GM23248 (cell line): ENCODE measurements around the gene IQGAP3. TPM values are rescaled to one million over a fixed set of nuclear protein-coding genes. Genes with fewer than 3 reads are reported as not detected.

ENCODE experiments used
- DNase-seq: peaks from one replicate; pipeline ENCODE4 v3.0.0-alpha.2; 2015
- H2AFZ ChIP-seq: fragments of 200-600 bp; sonication (generic); 2 replicates; pipeline ENCODE4 v1.6.1; 2016; ENCODE audit warnings: antibody characterized with exemption
- H3F3A ChIP-seq: fragments of 200-600 bp; sonication (generic); 2 replicates; pipeline ENCODE4 v1.6.1; 2016; ENCODE audit warnings: mild to moderate bottlenecking, antibody characterized with exemption, mixed run types; ENCODE audit not compliant: insufficient read depth
- H3K27ac ChIP-seq: fragments of 200-600 bp; sonication (generic); 2 replicates; pipeline ENCODE4 v1.5.1; 2016; ENCODE audit warnings: mild to moderate bottlenecking
- H3K27me3 ChIP-seq: fragments of 200-600 bp; sonication (generic); replicated peaks from 2 replicates; pipeline ENCODE4 v1.6.1; 2016; ENCODE audit warnings: mild to moderate bottlenecking; ENCODE audit not compliant: insufficient read depth
- H3K36me3 ChIP-seq: fragments of 200-600 bp; sonication (generic); 2 replicates; pipeline ENCODE4 v1.6.1; 2016; ENCODE audit warnings: low read depth, mild to moderate bottlenecking
- H3K4me1 ChIP-seq: fragments of 200-600 bp; sonication (generic); 2 replicates; pipeline ENCODE4 v1.6.1; 2016; ENCODE audit warnings: mild to moderate bottlenecking; ENCODE audit not compliant: insufficient read depth
- H3K4me2 ChIP-seq: fragments of 200-600 bp; sonication (generic); one replicate; pipeline ENCODE4 v1.6.1; 2016; ENCODE audit warnings: mild to moderate bottlenecking; ENCODE audit not compliant: unreplicated experiment
- H3K4me3 ChIP-seq: fragments of 200-600 bp; sonication (generic); 2 replicates; pipeline ENCODE4 v1.5.1; 2016; ENCODE audit warnings: mild to moderate bottlenecking
- H3K79me2 ChIP-seq: fragments of 200-600 bp; sonication (generic); 2 replicates; pipeline ENCODE4 v1.6.1; 2016; ENCODE audit warnings: mild to moderate bottlenecking; ENCODE audit not compliant: insufficient read depth
- H3K9ac ChIP-seq: fragments of 200-600 bp; sonication (generic); 2 replicates; pipeline ENCODE4 v1.6.1; 2016; ENCODE audit warnings: mild to moderate bottlenecking
- H3K9me2 ChIP-seq: fragments of 200-600 bp; sonication (generic); 2 replicates; pipeline ENCODE4 v1.6.1; 2016; ENCODE audit warnings: mixed run types, mild to moderate bottlenecking, moderate library complexity; ENCODE audit not compliant: insufficient read depth
- H3K9me3 ChIP-seq: fragments of 200-600 bp; sonication (generic); one replicate; pipeline ENCODE4 v1.6.1; 2017; ENCODE audit warnings: low read depth
- H4K20me1 ChIP-seq: fragments of 200-600 bp; sonication (generic); 2 replicates; pipeline ENCODE4 v1.6.0; 2016; ENCODE audit not compliant: insufficient read depth
- EZH2 ChIP-seq: fragments of 200-600 bp; sonication (generic); IDR thresholded peaks from 2 replicates; pipeline ENCODE4 v1.6.1; 2018; ENCODE audit warnings: antibody characterized with exemption, mild to moderate bottlenecking; ENCODE audit not compliant: insufficient read depth, poor library complexity, severe bottlenecking
- EZH2phosphoT487 ChIP-seq: fragments of 200-600 bp; sonication (generic); IDR thresholded peaks from 2 replicates; pipeline ENCODE4 v1.6.1; 2018; ENCODE audit warnings: antibody characterized with exemption, moderate library complexity, mild to moderate bottlenecking, low read depth; ENCODE audit not compliant: insufficient read depth
- WGBS, 2 experiments: methylation state at CpG; one replicate each; pipeline ENCODE4 v1.1.6; 2015 to 2017; ENCODE audit warnings: low lambda C conversion rate in 2 of 2, low coverage in 1 of 2; ENCODE audit errors: missing lambda C conversion rate in 2 of 2; 5-methylcytosine and 5-hydroxymethylcytosine counted together
- in situ Hi-C: fragments of 300-500 bp; cut with MboI; formaldehyde crosslinking; loops from 2 replicates; pipeline ENCODE4 v1.15.0; 2020
- polyA plus RNA-seq: library from polyadenylated mRNA; unstranded; fragments of >200 nt; fragmentation: Nextera tagmentation; extraction: Ambion mirVana; gene quantifications from 2 replicates; pipeline ENCODE4 v1.2.1, GENCODE V29; 2016
- total RNA-seq: library from RNA; depleted of rRNA; stranded (reverse); fragments of >200 nt; shearing (Covaris generic); gene quantifications from 2 replicates; pipeline ENCODE4 v1.2.3, GENCODE V29; 2014

IQGAP3 gene
- total and polyA plus RNA-seq, 2 experiments from 2014 or later = 5.6 to 14.7 TPM

DNA sequence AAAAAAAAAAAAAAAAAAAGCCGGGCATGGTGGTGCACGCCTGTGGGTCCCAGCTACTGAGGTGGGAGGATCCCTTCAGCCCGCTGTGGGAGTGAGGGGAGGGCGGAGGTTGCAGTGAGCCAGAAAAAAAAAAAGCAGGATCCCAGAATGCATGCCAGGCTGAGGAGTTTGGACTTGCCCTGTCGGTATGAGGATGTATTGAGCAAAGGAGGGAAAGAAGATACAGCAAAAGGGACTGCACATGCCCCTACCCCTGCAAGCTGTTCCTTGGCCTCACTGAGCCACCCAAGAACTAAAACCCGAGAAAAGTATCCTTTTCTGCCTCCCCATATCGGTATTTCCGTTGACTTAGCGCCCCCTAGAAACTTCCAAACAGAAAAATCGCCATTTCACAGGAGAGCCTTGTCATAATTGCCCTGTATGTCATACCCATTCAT lies 30.2 kb upstream of the IQGAP3 start:
- Histone ChIP-seq H3K4me3 (no peak overlapping the region), H3K9ac (no peak overlapping the region), H2AFZ (peak overlapping the region; percentile 99), H3K4me2 (no peak overlapping the region), H3K27me3 (no peaks in the 10 kb centered on the region), H3F3A (no peaks in the 10 kb centered on the region), H3K79me2 (peaks cover 30% of the 10 kb centered on the region), H3K9me2 (no peaks in the 10 kb centered on the region), H4K20me1 (no peaks in the 10 kb centered on the region), H3K4me1 (peaks cover 17% of the 10 kb centered on the region), H3K36me3 (no peaks in the 10 kb centered on the region), H3K27ac (no peak overlapping the region), H3K9me3 (no peaks in the 10 kb centered on the region)
- WGBS, 2 experiments = 20 to 33% methylated on average over 10 of the region's 10 CpGs
- DNase-seq = peak; percentile 60
- TF ChIP-seq EZH2phosphoT487 = no peak
- TF ChIP-seq EZH2 = no peak
- in situ Hi-C loops = loop anchor here (10.0 kb wide), 1 partner anchor 218 kb away; no protein-coding TSS in a partner anchor

- H3F3A ChIP-seq = no peaks in the 10 kb centered on the region
- H3K27ac ChIP-seq = peak overlapping the region; percentile 76
- DNase-seq = no peak
- in situ Hi-C loops = loop anchor here (10.0 kb wide), 1 partner anchor 217 kb away; no protein-coding TSS in a partner anchor
- H3K36me3 ChIP-seq = no peaks in the 10 kb centered on the region
- H3K27me3 ChIP-seq = no peaks in the 10 kb centered on the region
- H3K9me3 ChIP-seq = no peaks in the 10 kb centered on the region
- H3K4me1 ChIP-seq = peaks cover 17% of the 10 kb centered on the region
- H3K9me2 ChIP-seq = no peaks in the 10 kb centered on the region
- H4K20me1 ChIP-seq = no peaks in the 10 kb centered on the region
- H3K79me2 ChIP-seq = peaks cover 30% of the 10 kb centered on the region
- no peak for TF ChIP-seq EZH2
- TF ChIP-seq EZH2phosphoT487 = no peak
- H3K4me2 ChIP-seq = peak overlapping the region; percentile 94
- peak overlapping the region; percentile 93 for H3K4me3 ChIP-seq
- peak overlapping the region; percentile 86 for H3K9ac ChIP-seq
- 64% methylated on average over 12 of the region's 12 CpGs for WGBS, 2 experiments
- peak overlapping the region; percentile 99 for H2AFZ ChIP-seq
Observed at GRCh38 chr1:156601892-156602291, 29.5 kb upstream of the IQGAP3 start.

DNA sequence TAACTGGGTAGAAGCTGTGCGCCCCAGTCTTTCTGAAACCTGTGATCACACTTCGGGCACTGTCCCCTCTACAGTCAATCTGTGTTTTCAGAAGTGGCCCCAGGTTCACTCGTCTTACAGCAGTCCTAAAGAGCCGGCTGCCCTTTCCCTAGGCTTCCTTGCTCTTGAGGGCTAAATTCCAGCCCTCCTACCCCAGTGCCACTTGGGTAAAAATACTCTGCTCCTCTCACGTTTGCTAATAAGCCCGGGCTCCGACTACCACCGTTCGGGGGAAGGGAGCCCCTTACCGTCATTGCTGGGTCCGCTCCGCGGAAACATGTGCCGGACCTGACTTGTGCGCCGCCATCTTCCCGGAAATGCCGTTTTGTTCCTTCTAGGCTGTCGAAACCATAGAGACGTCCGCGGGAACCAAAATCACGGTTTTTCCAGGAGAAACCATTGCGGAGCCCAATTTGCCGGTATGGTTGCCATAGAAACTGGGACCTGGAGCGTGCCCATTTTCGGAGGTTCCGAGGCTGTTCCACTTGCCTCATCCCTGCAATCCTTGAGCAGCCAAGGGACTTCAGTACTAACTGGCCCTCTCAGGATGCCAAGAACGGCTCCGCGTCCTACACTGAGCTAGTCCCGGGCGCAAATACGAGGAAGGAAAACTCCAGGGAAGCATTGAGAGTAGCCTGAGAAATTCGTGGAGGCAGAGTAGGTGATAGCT lies 28.9 kb upstream of the IQGAP3 start, which contains the start of gene GPATCH4:
Gene GPATCH4, minus strand, starts transcription at position 358 of the 709 bp plus-strand sequence.
- Histone ChIP-seq H2AFZ (peak within 1 kb of the TSS; percentile 99), H3K4me2 (peak within 1 kb of the TSS; percentile 94), H3K9ac (peak within 1 kb of the TSS; percentile 86), H3K36me3 (no peaks in the 10 kb centered on the region), H3K27ac (peak within 1 kb of the TSS; percentile 76), H3K9me3 (no peaks in the 10 kb centered on the region), H3K4me1 (peaks cover 17% of the 10 kb centered on the region), H3K27me3 (no peaks in the 10 kb centered on the region), H3F3A (no peaks in the 10 kb centered on the region), H3K79me2 (peaks cover 30% of the 10 kb centered on the region), H4K20me1 (no peaks in the 10 kb centered on the region), H3K4me3 (peak within 1 kb of the TSS; percentile 93), H3K9me2 (no peaks in the 10 kb centered on the region)
- no peak for TF ChIP-seq EZH2
- no peak for TF ChIP-seq EZH2phosphoT487
- in situ Hi-C loops = loop anchor here (10.0 kb wide), 1 partner anchor 216 kb away; no protein-coding TSS in a partner anchor
- DNase-seq = peak; percentile 98
- whole genome bisulfite sequencing, 2 experiments = 1% methylated on average over 35 of the region's 35 CpGs

- in situ Hi-C loops = loop anchor here (10.0 kb wide), 1 partner anchor 216 kb away; no protein-coding TSS in a partner anchor
- Histone ChIP-seq H3F3A (no peaks in the 10 kb centered on the region), H3K79me2 (peaks cover 30% of the 10 kb centered on the region), H2AFZ (peak overlapping the region; percentile 99), H3K27me3 (no peaks in the 10 kb centered on the region), H3K4me2 (peak overlapping the region; percentile 94), H3K9me2 (no peaks in the 10 kb centered on the region), H3K9me3 (no peaks in the 10 kb centered on the region), H3K27ac (peak overlapping the region; percentile 76), H3K4me1 (peaks cover 17% of the 10 kb centered on the region), H4K20me1 (no peaks in the 10 kb centered on the region), H3K36me3 (no peaks in the 10 kb centered on the region), H3K9ac (peak overlapping the region; percentile 86), H3K4me3 (peak overlapping the region; percentile 93)
- 4 to 5% methylated on average over 13 of the region's 13 CpGs for WGBS, 2 experiments
- TF ChIP-seq EZH2phosphoT487 = no peak
- peak; percentile 51 for DNase-seq
Observed at GRCh38 chr1:156600733-156601121, 28.4 kb upstream of the IQGAP3 start.
